Right ventricle myocardium superior (tissue), 1 donor: ENCODE results near the gene TMEM52. TPM values are rescaled to one million over a fixed set of nuclear protein-coding genes. Genes with fewer than 3 reads are reported as not detected.

Experiments
- ATAC-seq: fragments of 200-7000 bp; cut with Tn5 transposase; one replicate; pipeline ENCODE4 v1.9.1; 2020; ENCODE audit warnings: mild to moderate bottlenecking; ENCODE audit not compliant: poor library complexity
- DNase-seq: peaks from one replicate; pipeline ENCODE4 v3.0.0-alpha.2; 2020
- intact Hi-C: fragments of 100-400 bp; cut with DNase I; formaldehyde crosslinking; loops from one replicate; pipeline ENCODE4 v1.11.2; 2022
- long read RNA-seq: library from polyadenylated mRNA; unstranded; transcript quantifications from one replicate; pipeline ENCODE4 v2.0.0, GENCODE V29; 2021
- total RNA-seq: library from RNA; stranded (reverse); fragmentation: NEBNext Ultra II Directional; extraction: Animal tissue kit (Norgen Biotek cat#: 25700); gene quantifications from one replicate; pipeline ENCODE4 v1.2.1, GENCODE V29; 2021
- donor health status: DM: no; HTN: yes; CAD: no; lungs with severe emphysema.

TMEM52 gene
- total RNA-seq = 2.1 TPM
- long read RNA-seq, partial matches to known transcripts = 1 of 6 reads
- long read RNA-seq, other reads (novel, unspliced or antisense) = 0 of 6 reads

GRCh38 chr1:1918901-1919303 lies at the start of gene TMEM52:
Gene TMEM52 (minus strand): TSS chr1:1919279. CDS start chr1:1919265, 14 bp downstream.
- DNase-seq (no peak), ATAC-seq (no peak)
- intact Hi-C loops = no loop called here

GRCh38 chr1:1967879-1968278 lies 48.8 kb upstream of the TMEM52 start:
- intact Hi-C loops = no loop called here
- DNase-seq (no peak), ATAC-seq (no peak)

- no peak for ATAC-seq
- DNase-seq = no peak
- intact Hi-C loops = no loop called here
Measured at GRCh38 chr1:1967151-1967550, 48.1 kb upstream of the TMEM52 start.

- ATAC-seq = no peak
- intact Hi-C loops = no loop called here
Measured at GRCh38 chr1:1966071-1966740, 47.1 kb upstream of the TMEM52 start.

GRCh38 chr1:1965546-1965945 lies 46.5 kb upstream of the TMEM52 start:
- ATAC-seq (no peak), DNase-seq (no peak)
- intact Hi-C loops = no loop called here

More at GRCh38 chr1:1966071-1966740, 47.1 kb upstream of the TMEM52 start:
- DNase-seq = no peak

GRCh38 chr1:1964811-1965210 lies 45.7 kb upstream of the TMEM52 start:
- intact Hi-C loops = loop anchor here (5.0 kb wide), 1 partner anchor 77 kb away; no protein-coding TSS in a partner anchor
- no peak for DNase-seq

GRCh38 chr1:1963570-1963969 lies 44.5 kb upstream of the TMEM52 start:
- ATAC-seq (no peak), DNase-seq (no peak)
- intact Hi-C loops = loop anchor here (5.0 kb wide), 1 partner anchor 79 kb away; no protein-coding TSS in a partner anchor

More at GRCh38 chr1:1964811-1965210, 45.7 kb upstream of the TMEM52 start:
- no peak for ATAC-seq

- intact Hi-C loops = loop anchor here (5.0 kb wide), 1 partner anchor 80 kb away; no protein-coding TSS in a partner anchor
- DNase-seq (no peak), ATAC-seq (no peak)
Measured at GRCh38 chr1:1962752-1963151, 43.7 kb upstream of the TMEM52 start.

- no peak for DNase-seq
- intact Hi-C loops = loop anchor here (5.0 kb wide), 1 partner anchor 82 kb away; no protein-coding TSS in a partner anchor
- ATAC-seq = no peak
Measured at GRCh38 chr1:1960480-1961196, 41.6 kb upstream of the TMEM52 start.

GRCh38 chr1:1959840-1960479 lies 40.9 kb upstream of the TMEM52 start:
- intact Hi-C loops = loop anchor here (5.0 kb wide), 1 partner anchor 82 kb away; no protein-coding TSS in a partner anchor

GRCh38 chr1:1959459-1959839 lies 40.4 kb upstream of the TMEM52 start:
- intact Hi-C loops = no loop called here
- no peak for ATAC-seq
- DNase-seq = no peak

More at GRCh38 chr1:1959840-1960479, 40.9 kb upstream of the TMEM52 start:
- DNase-seq (peak; percentile 90), ATAC-seq (peak; percentile 97)

- DNase-seq = no peak
- intact Hi-C loops = no loop called here
- ATAC-seq = no peak
Measured at GRCh38 chr1:1958071-1958541, 39.0 kb upstream of the TMEM52 start.

GRCh38 chr1:1957533-1957961 lies 38.5 kb upstream of the TMEM52 start:
- intact Hi-C loops = no loop called here
- no peak for DNase-seq

GRCh38 chr1:1956586-1957532 lies 37.8 kb upstream of the TMEM52 start:
- intact Hi-C loops = no loop called here
- ATAC-seq = no peak
- DNase-seq = no peak

More at GRCh38 chr1:1957533-1957961, 38.5 kb upstream of the TMEM52 start:
- no peak for ATAC-seq

- DNase-seq (no peak), ATAC-seq (no peak)
- intact Hi-C loops = no loop called here
Measured at GRCh38 chr1:1956101-1956500, 37.0 kb upstream of the TMEM52 start.

GRCh38 chr1:1955621-1956094 lies 36.6 kb upstream of the TMEM52 start:
- intact Hi-C loops = no loop called here
- ATAC-seq (no peak), DNase-seq (no peak)

GRCh38 chr1:1954831-1955441 lies 35.9 kb upstream of the TMEM52 start:
- intact Hi-C loops = no loop called here

More at GRCh38 chr1:1954831-1955441, 35.9 kb upstream of the TMEM52 start:
- DNase-seq (no peak), ATAC-seq (no peak)
